ENCODE data around the gene USP51. TPM values are rescaled to one million over a fixed set of nuclear protein-coding genes. Genes with fewer than 3 reads are reported as not detected.

The USP51 gene
- total and polyA plus RNA-seq, 7 donors = 0.23 to 3.5 (median 2.1) TPM

DNA sequence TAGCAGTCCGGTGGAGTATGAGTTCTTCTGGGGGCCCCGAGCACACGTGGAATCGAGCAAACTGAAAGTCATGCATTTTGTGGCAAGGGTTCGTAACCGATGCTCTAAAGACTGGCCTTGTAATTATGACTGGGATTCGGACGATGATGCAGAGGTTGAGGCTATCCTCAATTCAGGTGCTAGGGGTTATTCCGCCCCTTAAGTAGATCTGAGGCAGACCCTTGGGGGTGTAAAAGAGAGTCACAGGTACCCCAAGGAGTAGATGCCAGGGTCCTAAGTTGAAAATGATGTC, 36.9 kb downstream of the USP51 start:
- Histone ChIP-seq H3K27me3 (no peaks in the 10 kb centered on the region), H3K4me1 (peaks cover 0 to 6% (median 0%) of the 10 kb centered on the region in 4 donors), H3K27ac (peak overlapping the region; percentile 82 to 89 (median 88)), H3K4me3 (peak overlapping the region; percentile 64 to 68 (median 67)), H3K36me3 (no peaks in the 10 kb centered on the region), H3K9me3 (no peaks in the 10 kb centered on the region)
- intact Hi-C loops (cut with DNase I) = no loop called here
- DNase-seq = no peak
- no peak for TF ChIP-seq EP300 (IDR thresholded peaks at IDR 0.05)
- no peak for TF ChIP-seq POLR2A (IDR thresholded peaks at IDR 0.05)
- no peak for TF ChIP-seq POLR2AphosphoS5 (IDR thresholded peaks at IDR 0.05)
- TF ChIP-seq, protein P1, sequence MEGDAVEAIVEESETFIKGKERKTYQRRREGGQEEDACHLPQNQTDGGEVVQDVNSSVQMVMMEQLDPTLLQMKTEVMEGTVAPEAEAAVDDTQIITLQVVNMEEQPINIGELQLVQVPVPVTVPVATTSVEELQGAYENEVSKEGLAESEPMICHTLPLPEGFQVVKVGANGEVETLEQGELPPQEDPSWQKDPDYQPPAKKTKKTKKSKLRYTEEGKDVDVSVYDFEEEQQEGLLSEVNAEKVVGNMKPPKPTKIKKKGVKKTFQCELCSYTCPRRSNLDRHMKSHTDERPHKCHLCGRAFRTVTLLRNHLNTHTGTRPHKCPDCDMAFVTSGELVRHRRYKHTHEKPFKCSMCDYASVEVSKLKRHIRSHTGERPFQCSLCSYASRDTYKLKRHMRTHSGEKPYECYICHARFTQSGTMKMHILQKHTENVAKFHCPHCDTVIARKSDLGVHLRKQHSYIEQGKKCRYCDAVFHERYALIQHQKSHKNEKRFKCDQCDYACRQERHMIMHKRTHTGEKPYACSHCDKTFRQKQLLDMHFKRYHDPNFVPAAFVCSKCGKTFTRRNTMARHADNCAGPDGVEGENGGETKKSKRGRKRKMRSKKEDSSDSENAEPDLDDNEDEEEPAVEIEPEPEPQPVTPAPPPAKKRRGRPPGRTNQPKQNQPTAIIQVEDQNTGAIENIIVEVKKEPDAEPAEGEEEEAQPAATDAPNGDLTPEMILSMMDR (IDR thresholded peaks at IDR 0.05) = no peak
- 1 to 3% methylated on average over 9 of the region's 9 CpGs for WGBS, 2 donors

GRCh38 chrX:55451990-55452832, 37.4 kb downstream of the USP51 start, which contains the start of gene MAGEH1:
Gene MAGEH1, plus strand, starts transcription at chrX:55452127. Its CDS starts 248 bp downstream, at chrX:55452375.
- intact Hi-C loops (cut with DNase I) = no loop called here
- TF ChIP-seq POLR2AphosphoS5 (IDR thresholded peaks at IDR 0.05) = peak; percentile 78 to 88 (median 84)
- no peak for TF ChIP-seq EP300 (IDR thresholded peaks at IDR 0.05)
- TF ChIP-seq, protein P1 (IDR thresholded peaks at IDR 0.05) = no peak
- TF ChIP-seq POLR2A (IDR thresholded peaks at IDR 0.05) = peak; percentile 48 to 60
- WGBS, 2 donors = 0 to 1% methylated on average over 43 of the region's 43 CpGs
- H3K4me1 ChIP-seq = peaks cover 0 to 6% (median 0%) of the 10 kb centered on the region in 4 donors
- H3K36me3 ChIP-seq = no peaks in the 10 kb centered on the region
- peak within 1 kb of the TSS; percentile 82 to 89 (median 88) for H3K27ac ChIP-seq
- no peaks in the 10 kb centered on the region for H3K27me3 ChIP-seq
- peak; percentile 92 for DNase-seq
- H3K4me3 ChIP-seq = peak within 1 kb of the TSS; percentile 64 to 68 (median 67)
- no peaks in the 10 kb centered on the region for H3K9me3 ChIP-seq

GRCh38 chrX:55451626-55451989, 38.0 kb downstream of the USP51 start:
- DNase-seq = no peak
- H3K27me3 ChIP-seq = no peaks in the 10 kb centered on the region
- peak overlapping the region; percentile 82 to 89 (median 88) for H3K27ac ChIP-seq
- H3K4me1 ChIP-seq = peaks cover 0 to 6% (median 0%) of the 10 kb centered on the region in 4 donors
- 2 to 4% methylated on average over 11 of the region's 11 CpGs for WGBS, 2 donors
- intact Hi-C loops (cut with DNase I) = no loop called here
- TF ChIP-seq EP300 (IDR thresholded peaks at IDR 0.05) = no peak
- no peak for TF ChIP-seq POLR2A (IDR thresholded peaks at IDR 0.05)
- no peak for TF ChIP-seq POLR2AphosphoS5 (IDR thresholded peaks at IDR 0.05)
- TF ChIP-seq, protein P1 (IDR thresholded peaks at IDR 0.05) = no peak
- H3K36me3 ChIP-seq = no peaks in the 10 kb centered on the region
- no peaks in the 10 kb centered on the region for H3K9me3 ChIP-seq
- peak overlapping the region; percentile 64 to 68 (median 67) for H3K4me3 ChIP-seq

- H3K4me3 ChIP-seq = peak overlapping the region in 3 of 4 donors; percentile 67 to 68 (median 67)
- peak overlapping the region; percentile 82 to 89 (median 88) for H3K27ac ChIP-seq
- H3K4me1 ChIP-seq = peaks cover 0 to 6% (median 0%) of the 10 kb centered on the region in 4 donors
- no peaks in the 10 kb centered on the region for H3K36me3 ChIP-seq
- WGBS, 2 donors = 43 to 49% methylated on average over 2 of the region's 2 CpGs
- intact Hi-C loops (cut with DNase I) = no loop called here
- DNase-seq = no peak
- TF ChIP-seq POLR2A (IDR thresholded peaks at IDR 0.05) (no peak), POLR2AphosphoS5 (IDR thresholded peaks at IDR 0.05) (no peak), EP300 (IDR thresholded peaks at IDR 0.05) (no peak)
- TF ChIP-seq, protein P1 (IDR thresholded peaks at IDR 0.05) = no peak
- H3K27me3 ChIP-seq = no peaks in the 10 kb centered on the region
- no peaks in the 10 kb centered on the region for H3K9me3 ChIP-seq
Measured at GRCh38 chrX:55451141-55451540, 38.5 kb downstream of the USP51 start.
